SK-N-MC (cell line): Measurements from ENCODE around the gene ERBB4.

ENCODE experiments used
- EZH2 ChIP-seq: fragments of 200-600 bp; sonication (generic); IDR thresholded peaks from one replicate; pipeline ENCODE4 v1.6.1; 2017; ENCODE audit warnings: antibody characterized with exemption
- POLR2AphosphoS5 ChIP-seq: IDR thresholded peaks from 2 replicates; pipeline ENCODE4 v1.6.1; 2012; ENCODE audit warnings: mild to moderate bottlenecking, low read depth, low read length, borderline replicate concordance

DNA sequence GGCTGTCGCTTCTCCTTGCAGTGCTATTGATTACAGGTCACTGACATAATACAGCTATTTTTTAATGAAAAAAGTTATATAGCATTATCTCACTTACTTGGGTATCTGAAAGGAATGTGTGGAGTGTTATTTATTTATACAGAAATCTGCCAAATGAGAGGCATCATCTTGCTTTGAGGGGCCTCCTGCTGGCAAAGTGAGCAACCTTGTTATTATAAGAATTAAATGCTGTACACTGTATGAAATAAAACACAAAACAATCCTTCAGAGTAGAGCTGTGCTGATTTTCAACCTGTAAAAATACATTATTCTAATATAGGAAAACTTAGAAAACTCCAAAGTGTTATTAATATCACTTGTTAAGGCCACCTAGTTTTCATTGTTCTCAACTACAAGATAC lies 20.9 kb downstream of the ERBB4 start:
- TF ChIP-seq EZH2, result no peak
- no peak for TF ChIP-seq POLR2AphosphoS5
